HepG2 (cell line): ENCODE data around the gene TPRG1L. TPM values are rescaled to one million over a fixed set of nuclear protein-coding genes. Genes with fewer than 3 reads are reported as not detected.

Experiments
- ATAC-seq: fragments of 200-7000 bp; cut with Tn5 transposase; 3 replicates; pipeline ENCODE4 v1.9.1; 2020; ENCODE audit warnings: mild to moderate bottlenecking, moderate library complexity
- BruUV-seq: library from RNA; stranded (reverse); fragments of 400-500 nt; replicated peaks from 2 replicates; lab custom pipeline; 2021; lab: Mats Ljungman, UMichigan
- CTCF ChIA-PET: fragments of 300-600 bp; formaldehyde crosslinking; extraction: SDS; loops from one replicate; lab custom pipeline; 2021; ENCODE audit warnings: low total read pairs, inconsistent platforms, low intra/inter-chr PET ratio; lab: Yijun Ruan, JAX
- POLR2A ChIA-PET: fragments of 350-600 bp; sonication (Branson Sonifier 250); formaldehyde crosslinking; loops from one replicate; lab custom pipeline; 2020; ENCODE audit warnings: antibody characterized with exemption, inconsistent platforms; lab: Yijun Ruan, JAX
- DNase-seq: peaks from one replicate; pipeline ENCODE4 v3.0.0-alpha.2; 2015; ENCODE audit warnings: low spot score
- FAIRE-seq: peaks from 3 replicates; lab custom pipeline; 2011; peaks lifted over from hg19 to GRCh38; lab: Jason Lieb, UNC
- H2AFZ ChIP-seq: one replicate; pipeline ENCODE4 v1.6.1; 2011; ENCODE audit warnings: low read length, inconsistent platforms
- H3K27ac ChIP-seq: fragments of 300-600 bp; 3 replicates; pipeline ENCODE4 v1.8.0; 2011; ENCODE audit warnings: mixed run types, mild to moderate bottlenecking, mixed read lengths, low read length, inconsistent platforms; ENCODE audit not compliant: insufficient read depth; ENCODE audit errors: extremely low read length
- H3K27me3 ChIP-seq, 2 experiments: fragments of 200-600 bp in 1 of 2; 2 replicates in 1 of 2; 3 replicates in 1 of 2; pipeline versions ENCODE4 v1.6.0 to v1.8.0; 2011; ENCODE audit warnings: low read length in 2 of 2, mild to moderate bottlenecking in 2 of 2, moderate library complexity in 2 of 2, inconsistent platforms in 1 of 2; ENCODE audit not compliant: insufficient read depth in 2 of 2, control insufficient read depth in 1 of 2
- H3K36me3 ChIP-seq, 2 experiments: fragments of 200-600 bp in 1 of 2; replicated peaks in 1 of 2; 2 replicates in 1 of 2; 3 replicates in 1 of 2; pipeline versions ENCODE4 v1.5.1 to v1.8.0; 2011; ENCODE audit warnings: low read length in 2 of 2, inconsistent platforms in 1 of 2; ENCODE audit not compliant: insufficient read depth in 2 of 2, control insufficient read depth in 1 of 2
- H3K4me1 ChIP-seq: 2 replicates; pipeline ENCODE4 v1.5.1; 2012; ENCODE audit warnings: low read length, inconsistent platforms; ENCODE audit not compliant: insufficient read depth
- H3K4me2 ChIP-seq: 2 replicates; pipeline ENCODE4 v1.6.0; 2011; ENCODE audit warnings: low read depth, low read length, inconsistent platforms
- H3K4me3 ChIP-seq, 3 experiments: fragments of 200-600 bp in 1 of 3; sonication (generic), shearing (Covaris generic) in 1 of 3; replicated peaks in 1 of 3; 2 replicates each; pipeline ENCODE4 v1.5.1; 2011 to 2016; ENCODE audit warnings: low read length in 3 of 3, inconsistent platforms in 2 of 3, low read depth in 2 of 3, mild to moderate bottlenecking in 2 of 3, control low read depth in 1 of 3, mixed read lengths in 1 of 3; ENCODE audit not compliant: insufficient read depth in 1 of 3
- H3K79me2 ChIP-seq: one replicate; pipeline ENCODE4 v1.6.1; 2011; ENCODE audit warnings: low read length, inconsistent platforms; ENCODE audit not compliant: insufficient read depth
- H3K9ac ChIP-seq: 2 replicates; pipeline ENCODE4 v1.6.0; 2011; ENCODE audit warnings: mild to moderate bottlenecking, low read depth, low read length, inconsistent platforms; ENCODE audit not compliant: insufficient read depth
- H3K9me3 ChIP-seq: 2 replicates; pipeline ENCODE4 v1.5.1; 2012; ENCODE audit warnings: mild to moderate bottlenecking, low read length
- H4K20me1 ChIP-seq: 2 replicates; pipeline ENCODE4 v1.6.0; 2011; ENCODE audit warnings: inconsistent platforms, mild to moderate bottlenecking, low read length, moderate library complexity; ENCODE audit not compliant: insufficient read depth
- FOSL2 ChIP-seq: sonication (generic); formaldehyde crosslinking; IDR thresholded peaks from 2 replicates; pipeline ENCODE4 v1.4.0; 2020; ENCODE audit warnings: missing genetic modification reagents
- FOXP4 ChIP-seq: sonication (generic); formaldehyde crosslinking; IDR thresholded peaks from 2 replicates; pipeline ENCODE4 v1.4.0; 2020; ENCODE audit warnings: missing genetic modification reagents
- MIER3 ChIP-seq: IDR thresholded peaks from 2 replicates; pipeline ENCODE4 v1.6.1; 2016; ENCODE audit warnings: missing compliant biosample characterization, borderline replicate concordance
- NCOR1 ChIP-seq: fragments of 200-600 bp; sonication (generic); IDR thresholded peaks from 2 replicates; pipeline ENCODE4 v1.7.0; 2017; ENCODE audit warnings: antibody characterized with exemption, low read length, borderline replicate concordance
- ZBTB25 ChIP-seq: IDR thresholded peaks from 2 replicates; pipeline ENCODE4 v1.6.1; 2018; ENCODE audit warnings: missing genetic modification reagents
- ZNF280B ChIP-seq: sonication (generic); formaldehyde crosslinking; IDR thresholded peaks from 2 replicates; pipeline ENCODE4 v1.5.0; 2020; ENCODE audit warnings: missing genetic modification reagents, mild to moderate bottlenecking, borderline replicate concordance
- ZNF460 ChIP-seq: sonication (generic); formaldehyde crosslinking; IDR thresholded peaks from 2 replicates; pipeline ENCODE4 v1.5.1; 2020; ENCODE audit warnings: missing genetic modification reagents, mild to moderate bottlenecking, borderline replicate concordance
- ZNF501 ChIP-seq: sonication (generic); formaldehyde crosslinking; IDR thresholded peaks from 2 replicates; pipeline ENCODE4 v1.5.1; 2020; ENCODE audit warnings: mild to moderate bottlenecking, moderate library complexity, missing genetic modification reagents
- ZNF740 ChIP-seq: sonication (generic); formaldehyde crosslinking; IDR thresholded peaks from 2 replicates; pipeline ENCODE4 v1.4.0; 2020; ENCODE audit warnings: missing genetic modification reagents
- WGBS: methylation state at CpG from one replicate; pipeline ENCODE4 v1.1.6; 2017; ENCODE audit warnings: low lambda C conversion rate; 5-methylcytosine and 5-hydroxymethylcytosine counted together
- in situ Hi-C: cut with HindIII; loops from 2 replicates; pipeline ENCODE4 v1.10.0; 2017; ENCODE audit warnings: low pct_unique_long_range_greater_than_20kb; ENCODE audit not compliant: extremely low pct_ligation_motif_present
- intact Hi-C: fragments of 100-400 bp; cut with micrococcal nuclease; formaldehyde crosslinking; loops from one replicate; pipeline ENCODE4 v1.10.0; 2022; ENCODE audit not compliant: unreplicated experiment
- polyA plus RNA-seq, 8 experiments: library from polyadenylated mRNA; depleted of rRNA in 3 of 8; stranded (reverse) in 7 of 8; unstranded in 1 of 8; fragments of >200 nt; fragmentation: Illumina TruSeq in 4 of 8; extraction: Trizol in 4 of 8; gene quantifications; 2 replicates each; pipeline versions ENCODE4 v1.2.1 to v1.2.3, GENCODE V29; 2011 to 2016; ENCODE audit warnings: low read depth in 4 of 8, missing spikeins in 1 of 8, mixed read lengths in 1 of 8; ENCODE audit not compliant: insufficient read depth in 1 of 8
- total RNA-seq, 5 experiments: library from RNA; depleted of rRNA; stranded (reverse); fragments of >200 nt; fragmentation: Illumina TruSeq; extraction: Trizol; gene quantifications; 2 replicates each; pipeline ENCODE4 v1.2.3, GENCODE V29; 2016; ENCODE audit warnings: low read depth in 1 of 5

TPRG1L gene
- total and polyA plus RNA-seq, 2 of the 13 experiments (the other 11 are each of a cell fraction or from before 2014, with no cell fraction given) = 21.3 to 37.4 TPM

- DNase-seq = no peak
- Histone ChIP-seq H3K79me2 (no peaks in the 10 kb centered on the region), H3K4me2 (no peak overlapping the region), H3K36me3 (no peaks in the 10 kb centered on the region), H3K9me3 (no peaks in the 10 kb centered on the region), H4K20me1 (peaks cover 2% of the 10 kb centered on the region; the same call in 1 of the 2 replicates), H3K27ac (no peak overlapping the region), H2AFZ (no peak overlapping the region), H3K27me3 (no peaks in the 10 kb centered on the region), H3K4me1 (peaks cover 37% of the 10 kb centered on the region), H3K9ac (no peak overlapping the region), H3K4me3 (no peak overlapping the region)
- in situ Hi-C loops = no loop called here
- FAIRE-seq = no peak
- ChIA-PET POLR2A (no interaction called here), CTCF (no interaction called here)
- intact Hi-C loops = no loop called here
- BruUV-seq = no TSS peak
- ATAC-seq = no peak
- WGBS = 84% methylated on average over 7 of the region's 14 CpGs
- TF ChIP-seq MIER3 (CRISPR knock-in tag) (no peak), ZNF280B (CRISPR knock-in tag) (no peak), NCOR1 (no peak), ZNF460 (CRISPR knock-in tag) (no peak)
- TF ChIP-seq, all 625 proteins: peak for 0
These were observed 39.3 kb downstream of the TPRG1L start for GRCh38 chr1:3663999-3664699.

- no peak overlapping the region for H2AFZ ChIP-seq
- no peak for ATAC-seq
- FAIRE-seq = no peak
- no peak for TF ChIP-seq FOSL2 (CRISPR knock-in tag)
- no peak for TF ChIP-seq ZBTB25 (CRISPR knock-in tag)
- no peak for TF ChIP-seq FOXP4 (CRISPR knock-in tag)
- no peak for TF ChIP-seq ZNF740 (CRISPR knock-in tag)
- no peak for TF ChIP-seq ZNF501 (CRISPR knock-in tag)
These were observed 40.0 kb downstream of the TPRG1L start for GRCh38 chr1:3664700-3665375.

More at GRCh38 chr1:3664700-3665375, 40.0 kb downstream of the TPRG1L start:
- DNase-seq = no peak
- in situ Hi-C loops (no loop called here), intact Hi-C loops (no loop called here)
- Histone ChIP-seq H3K79me2 (no peaks in the 10 kb centered on the region), H3K4me3 (no peak overlapping the region), H3K27ac (no peak overlapping the region), H3K27me3 (no peaks in the 10 kb centered on the region), H4K20me1 (peaks cover 3% of the 10 kb centered on the region; the same call in 1 of the 2 replicates), H3K36me3 (no peaks in the 10 kb centered on the region), H3K4me1 (peaks cover 38% of the 10 kb centered on the region), H3K9me3 (no peaks in the 10 kb centered on the region), H3K4me2 (no peak overlapping the region), H3K9ac (no peak overlapping the region)
- ChIA-PET CTCF (no interaction called here), POLR2A (no interaction called here)
- WGBS = 88% methylated on average over 13 of the region's 14 CpGs
- BruUV-seq = no TSS peak
